Left ventricle myocardium inferior (tissue), 1 donor: ENCODE measurements around the gene DDX3X. TPM values are rescaled to one million over a fixed set of nuclear protein-coding genes. Genes with fewer than 3 reads are reported as not detected.
"Not testable (repeated sequence)": the region's sequence is repeated elsewhere in the genome, so short reads cannot be mapped to it uniquely, and the experiment has no call there.

Experiments used
- DNase-seq: peaks from one replicate; pipeline ENCODE4 v3.0.0-alpha.2; 2020
- H3K27ac ChIP-seq: fragments of 200-600 bp; replicated peaks from 2 replicates; pipeline ENCODE4 v1.8.0; 2021
- H3K27me3 ChIP-seq: fragments of 200-600 bp; 2 replicates; pipeline ENCODE4 v1.8.0; 2021; ENCODE audit warnings: low read depth
- H3K36me3 ChIP-seq: fragments of 200-600 bp; 2 replicates; pipeline ENCODE4 v1.8.0; 2021
- H3K4me1 ChIP-seq: fragments of 200-600 bp; 2 replicates; pipeline ENCODE4 v1.8.0; 2021
- H3K4me3 ChIP-seq: fragments of 200-600 bp; 2 replicates; pipeline ENCODE4 v1.8.0; 2021; ENCODE audit warnings: mild to moderate bottlenecking, moderate library complexity
- H3K9me3 ChIP-seq: fragments of 200-600 bp; replicated peaks from 2 replicates; pipeline ENCODE4 v1.8.0; 2021
- CTCF ChIP-seq: fragments of 200-600 bp; IDR thresholded peaks from 2 replicates; pipeline ENCODE4 v1.8.0; 2021; ENCODE audit warnings: antibody characterized with exemption, mild to moderate bottlenecking, borderline replicate concordance
- intact Hi-C: fragments of 100-400 bp; cut with micrococcal nuclease; formaldehyde crosslinking; loops from one replicate; pipeline ENCODE4 v1.11.0; 2022
- long read RNA-seq: library from polyadenylated mRNA; unstranded; transcript quantifications from one replicate; pipeline ENCODE4 v2.0.0, GENCODE V29; 2021
- total RNA-seq: library from RNA; stranded (reverse); fragmentation: NEBNext Ultra II Directional; extraction: Animal tissue kit (Norgen Biotek cat#: 25700); gene quantifications from one replicate; pipeline ENCODE4 v1.2.1, GENCODE V29; 2021
- donor health status: DM: no; HTN: yes; CAD: no; lungs with severe emphysema.

DDX3X gene
- 138 TPM for total RNA-seq
- long read RNA-seq, full-length matches to known transcripts: 48 of 64 reads
- long read RNA-seq, partial matches to known transcripts: 8 of 64 reads
- long read RNA-seq, other reads (novel, unspliced or antisense): 8 of 64 reads

DNA sequence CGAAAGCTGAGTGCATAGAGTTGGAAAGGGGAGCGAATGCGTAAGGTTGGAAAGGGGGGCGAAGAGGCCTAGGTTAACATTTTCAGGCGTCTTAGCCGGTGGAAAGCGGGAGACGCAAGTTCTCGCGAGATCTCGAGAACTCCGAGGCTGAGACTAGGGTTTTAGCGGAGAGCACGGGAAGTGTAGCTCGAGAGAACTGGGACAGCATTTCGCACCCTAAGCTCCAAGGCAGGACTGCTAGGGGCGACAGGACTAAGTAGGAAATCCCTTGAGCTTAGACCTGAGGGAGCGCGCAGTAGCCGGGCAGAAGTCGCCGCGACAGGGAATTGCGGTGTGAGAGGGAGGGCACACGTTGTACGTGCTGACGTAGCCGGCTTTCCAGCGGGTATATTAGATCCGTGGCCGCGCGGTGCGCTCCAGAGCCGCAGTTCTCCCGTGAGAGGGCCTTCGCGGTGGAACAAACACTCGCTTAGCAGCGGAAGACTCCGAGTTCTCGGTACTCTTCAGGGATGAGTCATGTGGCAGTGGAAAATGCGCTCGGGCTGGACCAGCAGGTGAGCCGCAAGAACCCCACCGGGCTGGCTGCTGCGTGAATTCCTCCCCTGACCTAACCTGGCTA is at the start of gene DDX3X:
TSS of gene DDX3X (plus strand) at position 419 of the 619 bp plus-strand sequence. CDS start at position 510, 91 bp downstream.
- H3K36me3 ChIP-seq: peaks cover 9% of the 10 kb centered on the region
- peak; percentile 29 for TF ChIP-seq CTCF
- no peaks in the 10 kb centered on the region for H3K9me3 ChIP-seq
- H3K4me1 ChIP-seq: peaks cover 38% of the 10 kb centered on the region
- H3K27ac ChIP-seq: peak within 1 kb of the TSS; percentile 99
- H3K4me3 ChIP-seq: peak within 1 kb of the TSS; percentile 91
- intact Hi-C loops: no loop called here
- peak; percentile 82 for DNase-seq
- H3K27me3 ChIP-seq: no peaks in the 10 kb centered on the region

DNA sequence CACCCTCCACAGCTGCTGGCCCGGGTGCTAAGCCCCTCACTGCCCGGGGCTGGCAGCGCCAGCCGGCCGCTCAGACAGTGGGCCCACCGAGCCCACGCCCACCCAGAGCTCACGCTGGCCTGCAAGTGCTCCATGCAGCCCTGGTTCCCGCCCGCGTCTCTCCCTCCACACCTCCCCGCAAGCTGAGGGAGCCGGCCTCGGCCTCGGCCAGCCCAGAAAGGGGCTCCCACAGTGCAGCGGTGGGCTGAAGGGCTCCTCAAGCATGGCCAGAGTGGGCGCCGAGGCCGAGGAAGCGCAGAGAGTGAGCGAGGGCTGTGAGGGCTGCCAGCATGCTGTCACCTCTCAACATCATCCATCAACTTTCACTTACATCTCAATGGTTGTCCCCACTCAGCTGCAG is 48.0 kb upstream of the DDX3X start:
- H3K4me3 ChIP-seq, H3K9me3 ChIP-seq, intact Hi-C loops, DNase-seq, H3K27ac ChIP-seq, H3K27me3 ChIP-seq, H3K36me3 ChIP-seq, H3K4me1 ChIP-seq: not testable (repeated sequence)

DNA sequence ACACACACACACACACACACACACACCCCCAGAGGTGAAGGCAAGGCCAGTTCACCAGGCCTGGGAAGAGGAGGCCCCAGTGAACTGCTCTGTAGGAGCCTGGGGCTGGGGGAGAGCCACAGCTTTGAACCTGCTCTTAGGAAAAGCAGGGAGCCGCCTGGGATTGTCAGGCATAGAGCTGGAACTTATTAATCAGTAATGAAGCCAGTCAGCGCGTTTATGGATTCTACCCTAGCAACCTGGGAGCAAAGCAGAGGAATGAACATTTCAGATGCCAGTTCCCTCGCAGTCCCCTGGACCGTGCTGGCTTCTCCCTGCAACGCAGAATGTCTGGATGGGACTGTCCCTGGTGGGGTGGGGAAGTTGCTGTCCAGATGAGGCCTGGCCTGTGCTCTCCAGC is 45.3 kb upstream of the DDX3X start:
- no peak for TF ChIP-seq CTCF
- Histone ChIP-seq H3K9me3 (no peaks in the 10 kb centered on the region), H3K27ac (no peak overlapping the region), H3K4me3 (no peak overlapping the region), H3K36me3 (no peaks in the 10 kb centered on the region), H3K27me3 (no peaks in the 10 kb centered on the region), H3K4me1 (no peaks in the 10 kb centered on the region)
- intact Hi-C loops: no loop called here
- no peak for DNase-seq

DNA sequence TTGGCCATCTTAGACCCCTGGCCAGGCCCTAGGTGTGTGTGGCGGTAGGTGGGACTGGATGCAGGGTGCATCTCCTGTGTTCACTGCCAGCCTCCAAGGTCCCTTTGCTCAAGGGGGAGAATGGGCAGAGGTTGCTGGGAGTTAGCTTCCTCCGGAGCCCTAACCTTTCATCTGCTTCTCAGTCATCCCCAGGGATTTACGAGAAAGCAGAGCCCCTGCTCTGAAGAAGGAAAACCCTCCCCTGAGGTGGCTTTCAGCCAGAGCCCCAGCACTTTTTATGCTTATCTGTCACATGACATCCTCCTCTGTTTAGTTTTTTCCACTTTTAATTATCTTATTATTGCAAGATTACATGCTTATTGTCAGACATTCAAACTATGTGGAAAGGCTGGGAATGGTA is 44.9 kb upstream of the DDX3X start:
- intact Hi-C loops: no loop called here
- no peak for TF ChIP-seq CTCF
- H3K36me3 ChIP-seq: no peaks in the 10 kb centered on the region
- no peaks in the 10 kb centered on the region for H3K4me1 ChIP-seq
- no peaks in the 10 kb centered on the region for H3K27me3 ChIP-seq
- no peak overlapping the region for H3K27ac ChIP-seq
- DNase-seq: no peak
- H3K4me3 ChIP-seq: no peak overlapping the region
- no peaks in the 10 kb centered on the region for H3K9me3 ChIP-seq

- H3K4me3 ChIP-seq: no peak overlapping the region
- TF ChIP-seq CTCF: no peak
- no peaks in the 10 kb centered on the region for H3K36me3 ChIP-seq
- no peak overlapping the region for H3K27ac ChIP-seq
- no peaks in the 10 kb centered on the region for H3K4me1 ChIP-seq
- DNase-seq: no peak
- intact Hi-C loops: no loop called here
- no peaks in the 10 kb centered on the region for H3K9me3 ChIP-seq
- H3K27me3 ChIP-seq: no peaks in the 10 kb centered on the region
Observed at GRCh38 chrX:41291309-41291708, 42.7 kb upstream of the DDX3X start.

GRCh38 chrX:41293269-41293668 is 40.7 kb upstream of the DDX3X start:
- no peaks in the 10 kb centered on the region for H3K36me3 ChIP-seq
- TF ChIP-seq CTCF: no peak
- no peaks in the 10 kb centered on the region for H3K9me3 ChIP-seq
- no peak overlapping the region for H3K27ac ChIP-seq
- no peaks in the 10 kb centered on the region for H3K27me3 ChIP-seq
- intact Hi-C loops: no loop called here
- H3K4me3 ChIP-seq: no peak overlapping the region
- H3K4me1 ChIP-seq: no peaks in the 10 kb centered on the region
- no peak for DNase-seq
